Left cardiac atrium (tissue), 4 donors: ENCODE measurements around the gene B3GNT7. TPM values are rescaled to one million over a fixed set of nuclear protein-coding genes. Genes with fewer than 3 reads are reported as not detected.
A peak's percentile ranks its signal among the peaks of the same experiment; 100 is the strongest.
"Not testable (repeated sequence)": the region's sequence is repeated elsewhere in the genome, so short reads cannot be mapped to it uniquely, and the experiment has no call there.

Experiments
- ATAC-seq, 2 donors: fragments of 200-7000 bp; cut with Tn5 transposase; one replicate each; pipeline ENCODE4 v1.9.1; 2020; ENCODE audit warnings: mild to moderate bottlenecking in 2 of 2, moderate library complexity in 2 of 2
- DNase-seq: peaks from one replicate; pipeline ENCODE4 v3.0.0-alpha.2; 2020
- intact Hi-C, 2 donors: fragments of 100-400 bp; cut with DNase I; formaldehyde crosslinking; loops; one replicate each; pipeline versions ENCODE4 v1.14.1 to v1.15.1; 2022 to 2023
- total RNA-seq, 2 donors: library from RNA; stranded (reverse); fragmentation: NEBNext Ultra II Directional; extraction: Animal tissue kit (Norgen Biotek cat#: 25700); gene quantifications; one replicate each; pipeline ENCODE4 v1.2.1, GENCODE V29; 2021
- donor health status: DM: no; HTN: yes; CAD: no.
- donor health status: DM: no; HTN: yes; CAD: no; lungs with severe emphysema.
- donor health status: DM: yes; HTN: yes; CAD: no.
- donor health status: Dilated cardiomyopathy.

B3GNT7 gene
- total RNA-seq, 2 donors from 2014 or later = 4.5 to 8.0 TPM

- DNase-seq (no peak), ATAC-seq (no peak)
- intact Hi-C loops = loop anchor here in 1 of 2 donors (5.0 kb wide), 1 partner anchor 100 kb away; no protein-coding TSS in a partner anchor
Measured at GRCh38 chr2:231397011-231397927, 1.8 kb downstream of the B3GNT7 start.

DNA sequence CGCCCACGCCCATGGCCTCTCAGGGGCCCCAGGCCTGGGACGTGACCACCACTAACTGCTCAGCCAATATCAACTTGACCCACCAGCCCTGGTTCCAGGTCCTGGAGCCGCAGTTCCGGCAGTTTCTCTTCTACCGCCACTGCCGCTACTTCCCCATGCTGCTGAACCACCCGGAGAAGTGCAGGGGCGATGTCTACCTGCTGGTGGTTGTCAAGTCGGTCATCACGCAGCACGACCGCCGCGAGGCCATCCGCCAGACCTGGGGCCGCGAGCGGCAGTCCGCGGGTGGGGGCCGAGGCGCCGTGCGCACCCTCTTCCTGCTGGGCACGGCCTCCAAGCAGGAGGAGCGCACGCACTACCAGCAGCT lies 2.4 kb downstream of the B3GNT7 start:
- DNase-seq (no peak), ATAC-seq (no peak)
- intact Hi-C loops = loop anchor here in 1 of 2 donors (5.0 kb wide), 1 partner anchor 101 kb away; no protein-coding TSS in a partner anchor

- no peak for DNase-seq
- intact Hi-C loops = loop anchor here in 1 of 2 donors (5.0 kb wide), 1 partner anchor 101 kb away; no protein-coding TSS in a partner anchor
- no peak for ATAC-seq
Measured at GRCh38 chr2:231398585-231398984, 3.1 kb downstream of the B3GNT7 start.

DNA sequence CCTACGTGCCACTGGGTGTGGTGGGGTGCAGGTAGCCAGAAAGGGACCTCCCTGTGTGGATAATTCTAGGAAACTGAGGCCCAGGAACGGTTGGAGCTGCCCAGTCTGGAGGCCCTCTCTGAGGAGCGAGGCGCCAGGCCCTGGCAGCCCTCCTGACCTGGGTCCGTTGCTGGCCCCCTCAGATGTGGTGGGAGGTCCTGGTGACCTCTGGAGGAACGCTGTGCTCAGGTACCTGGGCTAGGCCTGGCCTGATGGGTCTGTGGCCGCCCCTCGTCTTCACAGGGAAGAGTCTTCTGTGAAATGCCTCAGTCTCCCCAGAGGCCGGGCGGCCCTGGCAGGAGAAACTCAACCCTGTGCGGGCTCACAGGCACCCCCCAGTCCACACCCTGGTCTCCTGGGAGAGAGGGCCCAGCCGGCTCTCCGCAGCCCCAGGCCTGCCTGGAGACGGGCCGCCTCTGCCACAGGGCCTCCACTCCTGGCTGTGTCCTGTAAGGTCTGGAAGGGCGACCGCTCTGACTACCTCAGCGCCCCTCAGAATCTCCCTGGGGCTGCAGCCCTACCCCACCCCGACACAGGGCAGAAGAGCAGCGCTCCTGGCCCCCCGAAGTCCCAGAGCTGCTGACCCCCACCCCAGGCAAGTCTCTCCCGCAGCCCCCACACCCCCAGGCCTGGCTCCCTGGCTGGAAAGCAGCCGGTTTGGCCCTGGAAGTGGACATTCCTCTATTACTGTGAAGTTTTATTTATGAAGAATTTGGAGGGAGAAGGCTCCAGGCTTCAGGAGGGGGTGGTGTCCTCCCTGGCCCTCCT lies 3.7 kb downstream of the B3GNT7 start:
- ATAC-seq = peak; percentile 6 to 19
- intact Hi-C loops = loop anchor here in 1 of 2 donors (5.0 kb wide), 1 partner anchor 102 kb away; no protein-coding TSS in a partner anchor
- no peak for DNase-seq

GRCh38 chr2:231399853-231400680 lies 4.6 kb downstream of the B3GNT7 start:
- peak; percentile 58 for DNase-seq
- peak; percentile 74 to 81 for ATAC-seq
- intact Hi-C loops = loop anchor here (2.0 to 5.0 kb wide), 2 partner anchors 103 kb away; no protein-coding TSS in a partner anchor

GRCh38 chr2:231400681-231401080 lies 5.2 kb downstream of the B3GNT7 start:
- not testable (repeated sequence) for ATAC-seq, DNase-seq
- intact Hi-C loops = loop anchor here in 1 of 2 donors (2.0 kb wide), 1 partner anchor 104 kb away; no protein-coding TSS in a partner anchor

- intact Hi-C loops = loop anchor here in 1 of 2 donors (2.0 kb wide), 1 partner anchor 104 kb away; no protein-coding TSS in a partner anchor
- not testable (repeated sequence) for DNase-seq, ATAC-seq
Measured at GRCh38 chr2:231401101-231401500, 5.6 kb downstream of the B3GNT7 start.

- DNase-seq, intact Hi-C loops, ATAC-seq: not testable (repeated sequence)
Measured at GRCh38 chr2:231403421-231404182, 8.1 kb downstream of the B3GNT7 start.

DNA sequence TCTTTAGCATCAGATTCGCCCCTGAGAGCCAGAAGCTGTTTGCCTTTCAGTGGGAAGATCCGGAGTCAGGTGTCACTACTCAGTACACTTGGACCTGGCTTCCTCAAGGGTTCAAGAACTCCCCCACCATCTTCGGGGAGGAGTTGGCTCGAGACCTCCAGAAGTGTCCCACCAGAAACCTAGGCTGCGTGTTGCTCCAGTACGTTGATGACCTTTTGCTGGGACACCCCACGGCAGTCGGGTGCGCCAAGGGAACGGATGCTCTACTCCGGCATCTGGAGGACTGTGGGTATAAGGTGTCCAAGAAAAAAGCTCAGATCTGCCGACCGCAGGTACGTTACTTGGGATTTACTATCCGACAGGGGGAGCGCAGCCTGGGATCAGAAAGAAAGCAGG lies 8.7 kb downstream of the B3GNT7 start:
- ATAC-seq, intact Hi-C loops, DNase-seq: not testable (repeated sequence)

DNA sequence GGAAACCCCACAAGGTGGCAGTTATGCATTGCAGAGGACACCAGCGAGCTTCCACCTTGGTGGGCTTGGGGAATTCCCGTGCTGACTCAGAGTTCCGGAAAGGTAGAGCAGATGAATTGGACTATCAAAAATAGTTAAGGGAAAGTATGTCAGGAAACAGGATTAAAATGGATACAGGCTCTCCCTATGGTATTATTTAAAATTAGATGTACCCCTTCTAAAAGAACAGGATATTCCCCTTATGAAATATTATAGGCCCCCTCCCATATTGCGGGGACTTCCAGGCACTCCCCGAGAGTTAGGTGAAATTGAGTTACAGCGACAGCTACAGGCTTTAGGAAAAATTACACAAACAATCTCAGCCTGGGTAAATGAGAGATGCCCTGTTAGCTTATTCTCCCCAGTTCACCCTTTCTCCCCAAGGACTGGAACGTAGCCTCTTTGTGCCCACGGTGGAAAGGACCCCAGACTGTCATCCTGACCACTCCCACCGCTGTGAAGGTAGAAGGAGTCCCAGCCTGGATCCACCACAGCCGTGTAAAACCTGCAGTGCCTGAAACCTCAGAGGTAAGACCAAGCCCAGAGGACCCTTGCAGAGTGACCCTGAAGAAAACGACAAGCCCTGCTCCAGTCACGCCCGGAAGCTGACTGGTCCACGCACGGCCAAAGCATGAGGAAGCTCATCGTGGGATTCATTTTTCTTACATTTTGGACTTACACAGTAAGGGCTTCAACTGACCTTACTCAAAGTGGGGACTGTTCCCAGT lies 10.3 kb downstream of the B3GNT7 start:
- DNase-seq, intact Hi-C loops, ATAC-seq: not testable (repeated sequence)

DNA sequence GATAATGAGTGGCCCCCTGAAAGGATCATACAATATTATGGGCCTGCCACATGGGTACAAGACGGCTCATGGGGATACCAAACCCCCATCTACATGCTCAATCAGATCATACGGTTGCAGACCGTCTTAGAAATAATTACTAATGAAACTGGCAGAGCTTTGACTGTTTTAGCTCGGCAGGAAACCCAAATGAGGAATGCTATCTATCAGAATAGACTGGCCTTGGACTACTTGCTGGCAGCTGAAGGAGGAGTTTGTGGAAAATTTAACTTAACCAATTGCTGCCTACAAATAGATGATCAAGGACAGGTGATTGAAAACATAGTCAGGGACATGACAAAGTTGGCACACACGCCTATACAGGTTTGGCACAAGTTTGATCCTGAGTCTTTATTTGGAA lies 12.2 kb downstream of the B3GNT7 start:
- intact Hi-C loops, DNase-seq, ATAC-seq: not testable (repeated sequence)

DNA sequence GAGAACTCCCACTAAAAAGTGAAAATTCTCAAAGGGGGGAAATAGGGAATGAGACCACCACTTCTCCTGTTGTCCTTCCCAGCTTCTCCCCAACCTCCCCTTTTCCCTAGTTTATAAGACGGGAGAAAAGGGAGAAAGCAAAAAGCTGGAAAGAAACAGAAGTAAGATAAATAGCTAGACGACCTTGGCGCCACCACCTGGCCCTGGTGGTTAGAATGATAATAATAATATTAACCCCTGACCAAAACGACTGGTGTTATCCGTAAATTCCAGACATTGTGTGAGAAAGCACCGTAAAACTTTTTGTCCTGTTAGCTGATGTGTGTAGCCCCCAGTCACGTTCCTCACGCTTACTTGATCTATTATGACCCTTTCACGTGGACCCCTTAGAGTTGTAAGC lies 12.8 kb downstream of the B3GNT7 start:
- intact Hi-C loops, ATAC-seq, DNase-seq: not testable (repeated sequence)

GRCh38 chr2:231409776-231410175 lies 14.3 kb downstream of the B3GNT7 start:
- DNase-seq (no peak), ATAC-seq (no peak)
- intact Hi-C loops = loop anchor here (5.0 kb wide), 2 partner anchors 182 to 302 kb away; no protein-coding TSS in a partner anchor

- intact Hi-C loops = loop anchor here (5.0 kb wide), 2 partner anchors 183 to 303 kb away; no protein-coding TSS in a partner anchor
- no peak for ATAC-seq
- no peak for DNase-seq
Measured at GRCh38 chr2:231410293-231411004, 14.9 kb downstream of the B3GNT7 start.

DNA sequence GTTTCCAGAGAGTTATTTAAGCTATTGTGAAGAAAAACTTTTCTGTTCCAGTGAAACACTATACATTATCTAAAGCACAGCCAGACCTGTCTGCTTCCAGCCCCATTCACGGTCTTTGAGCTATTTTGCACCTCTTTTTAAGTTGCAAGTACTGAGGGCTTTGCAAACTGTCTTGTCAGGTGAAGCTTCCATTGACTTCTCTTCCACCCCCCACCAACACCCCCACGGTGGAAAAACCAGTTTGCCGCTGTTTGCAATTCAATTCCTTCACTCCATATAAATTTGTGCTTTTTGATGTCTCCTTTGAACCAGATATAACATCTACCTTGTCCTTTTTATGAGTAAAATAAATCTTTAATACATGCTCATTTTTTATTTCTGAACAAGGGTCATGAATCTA lies 15.7 kb downstream of the B3GNT7 start:
- no peak for ATAC-seq
- DNase-seq = no peak
- intact Hi-C loops = loop anchor here (5.0 kb wide), 2 partner anchors 184 to 304 kb away; no protein-coding TSS in a partner anchor
